DND-41 (cell line): ENCODE data around the gene COL23A1.

Experiments
- CTCF ChIP-seq: IDR thresholded peaks from 2 replicates; pipeline ENCODE4 v1.5.1; 2012; ENCODE audit warnings: borderline replicate concordance, low read length, moderate library complexity, mild to moderate bottlenecking; ENCODE audit not compliant: poor library complexity, severe bottlenecking; ENCODE audit errors: extremely low read depth
- EZH2 ChIP-seq: IDR thresholded peaks from 3 replicates; pipeline ENCODE4 v1.6.1; 2012; ENCODE audit warnings: borderline replicate concordance, low read depth, mild to moderate bottlenecking, moderate library complexity, low read length, inconsistent platforms; ENCODE audit not compliant: severe bottlenecking

GRCh38 chr5:178490935-178491652, 99.1 kb downstream of the COL23A1 start:
- TF ChIP-seq CTCF = no peak
- TF ChIP-seq EZH2 = no peak
